HepG2 (cell line): ENCODE measurements around the gene NRAP.

Experiments used
- CTCF ChIP-seq: sonication (generic); formaldehyde crosslinking; IDR thresholded peaks from 2 replicates; pipeline ENCODE4 v1.5.0; 2020; ENCODE audit warnings: mild to moderate bottlenecking, missing genetic modification reagents, moderate library complexity
- EZH2 ChIP-seq: conservative IDR thresholded peaks from 2 replicates; pipeline ENCODE4 v1.6.1; 2012; ENCODE audit warnings: mild to moderate bottlenecking, low read depth, low read length, moderate library complexity
- NFIC ChIP-seq: IDR thresholded peaks from 2 replicates; pipeline ENCODE4 v1.6.1; 2012; ENCODE audit warnings: mild to moderate bottlenecking, low read length, inconsistent platforms
- ZBTB7A ChIP-seq: sonication (generic); formaldehyde crosslinking; IDR thresholded peaks from 2 replicates; pipeline ENCODE4 v1.8.0; 2022; ENCODE audit warnings: mild to moderate bottlenecking, missing genetic modification reagents
- ZNF143 ChIP-seq: sonication (generic); formaldehyde crosslinking; IDR thresholded peaks from 2 replicates; pipeline ENCODE4 v1.4.0; 2020; ENCODE audit warnings: missing genetic modification reagents
- ZNF275 ChIP-seq: sonication (generic); formaldehyde crosslinking; IDR thresholded peaks from 2 replicates; pipeline ENCODE4 v1.8.0; 2022; ENCODE audit warnings: missing genetic modification reagents, mild to moderate bottlenecking, inconsistent platforms, borderline replicate concordance
- ZNF276 ChIP-seq: sonication (generic); formaldehyde crosslinking; IDR thresholded peaks from 2 replicates; pipeline ENCODE4 v1.4.0; 2020; ENCODE audit warnings: mild to moderate bottlenecking, low read depth, missing genetic modification reagents
- ZNF770 ChIP-seq: sonication (generic); formaldehyde crosslinking; IDR thresholded peaks from 2 replicates; pipeline ENCODE4 v1.5.0; 2020; ENCODE audit warnings: mild to moderate bottlenecking, missing genetic modification reagents

GRCh38 chr10:113543107-113543955 is 120.5 kb downstream of the NRAP start:
- TF ChIP-seq ZNF275 (CRISPR knock-in tag) (no peak), CTCF (CRISPR knock-in tag) (no peak), EZH2 (no peak), ZNF276 (CRISPR knock-in tag) (no peak), ZBTB7A (CRISPR knock-in tag) (no peak), NFIC (no peak), ZNF143 (CRISPR knock-in tag) (no peak), ZNF770 (CRISPR knock-in tag) (no peak)
